Measurements from ENCODE around the gene CDC14B.

The CDC14B gene

DNA sequence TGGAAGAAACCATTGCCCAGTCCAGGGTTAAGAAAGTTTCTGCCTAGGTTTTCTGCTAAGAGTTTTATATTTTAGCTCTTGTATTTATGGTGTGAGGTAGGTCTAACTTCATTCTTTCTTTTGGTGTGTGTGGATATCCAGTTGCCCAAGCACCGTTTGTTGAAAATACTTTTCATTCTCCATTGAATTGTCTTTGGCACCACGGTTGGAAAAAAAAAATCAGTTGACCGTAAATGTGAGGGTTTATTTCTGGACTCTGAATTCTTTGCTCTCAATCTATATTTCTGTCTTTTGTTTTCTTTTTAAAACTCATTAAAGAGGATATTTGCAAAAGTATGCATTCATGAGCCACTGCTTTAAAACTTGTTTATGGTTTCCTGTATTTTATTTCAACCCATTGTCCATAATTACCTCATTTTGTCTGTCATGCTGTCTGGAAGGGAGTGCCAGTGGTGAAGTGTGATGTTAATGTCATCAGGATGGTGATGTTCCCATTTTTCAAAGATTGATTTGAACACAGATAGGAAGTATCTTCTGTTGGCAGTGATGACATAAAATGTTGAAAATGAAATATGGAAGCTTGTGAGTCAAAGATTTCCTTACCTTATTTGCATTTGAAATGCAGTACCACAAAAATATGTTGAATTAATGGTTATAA, 135.8 kb downstream of the CDC14B start:
- no peak for DNase-seq (ENCODE audit: extremely low spot score)
- ChIA-PET POLR2A (no interaction called here), CTCF (no interaction called here)
- TF ChIP-seq, protein P1, sequence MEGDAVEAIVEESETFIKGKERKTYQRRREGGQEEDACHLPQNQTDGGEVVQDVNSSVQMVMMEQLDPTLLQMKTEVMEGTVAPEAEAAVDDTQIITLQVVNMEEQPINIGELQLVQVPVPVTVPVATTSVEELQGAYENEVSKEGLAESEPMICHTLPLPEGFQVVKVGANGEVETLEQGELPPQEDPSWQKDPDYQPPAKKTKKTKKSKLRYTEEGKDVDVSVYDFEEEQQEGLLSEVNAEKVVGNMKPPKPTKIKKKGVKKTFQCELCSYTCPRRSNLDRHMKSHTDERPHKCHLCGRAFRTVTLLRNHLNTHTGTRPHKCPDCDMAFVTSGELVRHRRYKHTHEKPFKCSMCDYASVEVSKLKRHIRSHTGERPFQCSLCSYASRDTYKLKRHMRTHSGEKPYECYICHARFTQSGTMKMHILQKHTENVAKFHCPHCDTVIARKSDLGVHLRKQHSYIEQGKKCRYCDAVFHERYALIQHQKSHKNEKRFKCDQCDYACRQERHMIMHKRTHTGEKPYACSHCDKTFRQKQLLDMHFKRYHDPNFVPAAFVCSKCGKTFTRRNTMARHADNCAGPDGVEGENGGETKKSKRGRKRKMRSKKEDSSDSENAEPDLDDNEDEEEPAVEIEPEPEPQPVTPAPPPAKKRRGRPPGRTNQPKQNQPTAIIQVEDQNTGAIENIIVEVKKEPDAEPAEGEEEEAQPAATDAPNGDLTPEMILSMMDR (IDR thresholded peaks at IDR 0.05; ENCODE audit: control extremely low read depth, extremely low read depth, low read depth, missing control alignments), result no peak

DNA sequence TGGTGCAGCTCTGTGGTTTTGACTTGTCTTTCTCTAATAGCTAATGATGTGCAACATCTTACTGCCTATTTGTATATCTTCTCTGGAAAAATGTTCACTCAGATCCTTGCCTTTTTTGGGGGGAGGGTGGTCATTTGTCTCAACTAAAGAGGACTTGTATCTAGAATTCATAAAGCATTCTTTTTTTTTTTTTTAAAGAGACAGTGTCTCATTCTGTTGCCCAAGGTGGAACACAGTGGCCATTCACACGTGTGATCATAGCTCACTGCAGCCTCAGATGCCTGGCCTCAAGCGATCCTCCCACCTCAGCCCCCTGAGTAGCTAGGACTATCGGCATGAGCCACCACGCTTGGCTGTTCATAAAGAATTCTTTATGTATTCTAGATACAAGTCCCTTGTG, 136.4 kb downstream of the CDC14B start:
- ChIA-PET POLR2A (no interaction called here), CTCF (interaction anchor here (0.9 kb wide), 1 partner anchor 10 kb away, joined by 4 read pairs; no protein-coding TSS in a partner anchor)

DNA sequence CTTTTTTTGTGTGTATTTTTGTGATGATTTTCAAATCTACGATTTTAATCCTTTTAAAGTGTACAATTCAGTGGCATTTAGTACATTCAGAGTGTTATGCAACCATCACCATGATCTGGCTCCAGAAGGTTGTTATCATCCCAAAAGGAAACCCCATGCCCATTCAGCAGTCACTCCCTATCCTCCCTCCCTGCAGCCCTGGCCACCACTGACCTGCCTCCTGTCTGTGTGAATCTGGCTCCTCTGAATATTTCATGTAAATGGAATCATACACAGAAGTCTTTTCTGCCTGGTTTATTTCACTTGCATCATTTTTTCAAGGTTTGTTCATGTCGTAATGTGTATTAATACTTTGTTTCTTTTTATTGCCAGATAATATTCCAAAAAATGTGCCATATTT, 137.2 kb downstream of the CDC14B start:
- ChIA-PET CTCF (interaction anchor here (0.9 kb wide), 1 partner anchor 9 kb away, joined by 4 read pairs; no protein-coding TSS in a partner anchor), POLR2A (no interaction called here)
- TF ChIP-seq, protein P1 (IDR thresholded peaks at IDR 0.05; ENCODE audit: control extremely low read depth, extremely low read depth, low read depth, missing control alignments), result no peak

More for the DNA sequence above, 136.4 kb downstream of the CDC14B start:
- TF ChIP-seq, protein P1 (IDR thresholded peaks at IDR 0.05; ENCODE audit: control extremely low read depth, extremely low read depth, low read depth, missing control alignments), result no peak
- DNase-seq (ENCODE audit: extremely low spot score), result no peak

DNA sequence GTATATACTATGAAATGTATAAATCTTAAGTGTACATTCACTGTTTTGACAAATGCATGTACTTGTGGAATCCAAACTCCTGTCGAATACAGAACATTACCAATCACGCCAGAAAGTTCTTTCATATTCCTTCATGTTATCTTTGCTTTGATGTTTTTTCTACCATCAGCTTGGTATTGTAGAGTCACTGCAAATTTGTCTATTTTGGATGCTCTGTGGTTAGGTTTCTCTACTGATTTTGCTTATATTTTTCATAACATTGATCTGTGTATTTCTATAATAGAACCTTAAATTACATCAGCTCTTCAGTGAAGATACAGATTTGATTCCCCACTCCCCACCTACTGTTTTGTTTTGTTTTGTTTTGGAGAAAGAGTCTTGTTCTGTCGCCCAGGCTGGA, 138.9 kb downstream of the CDC14B start:
- DNase-seq (ENCODE audit: extremely low spot score), result no peak
- ChIA-PET CTCF (no interaction called here), POLR2A (no interaction called here)
- TF ChIP-seq, protein P1 (IDR thresholded peaks at IDR 0.05; ENCODE audit: control extremely low read depth, extremely low read depth, low read depth, missing control alignments), result no peak

More for the DNA sequence above, 137.2 kb downstream of the CDC14B start:
- DNase-seq (ENCODE audit: extremely low spot score), result no peak

DNA sequence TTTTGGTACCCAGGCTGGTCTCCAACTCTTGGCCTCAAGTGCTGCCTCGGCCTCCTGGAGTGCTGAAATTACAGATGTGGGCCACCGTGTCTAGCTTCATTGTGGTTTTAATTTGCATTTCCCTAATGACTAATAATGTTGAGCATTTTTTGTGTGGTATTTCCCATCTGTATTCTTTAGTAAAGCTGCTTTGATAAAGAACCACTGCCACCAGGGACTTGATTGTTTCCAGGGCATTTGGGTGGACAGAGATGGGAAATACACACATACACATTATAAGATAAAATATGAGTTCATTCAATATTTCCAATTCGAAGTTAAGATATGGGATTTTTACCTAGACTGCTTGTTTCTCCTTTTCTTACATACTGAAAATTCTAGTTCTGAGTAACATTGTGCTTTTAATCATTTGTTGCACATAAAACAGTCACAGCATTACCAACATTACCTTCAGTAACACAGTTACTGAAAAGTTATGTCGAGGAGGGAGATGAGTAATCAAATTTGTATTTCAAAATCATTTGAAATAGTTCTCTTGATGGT, 140.7 kb downstream of the CDC14B start:
- DNase-seq (ENCODE audit: extremely low spot score), result no peak
- ChIA-PET CTCF (interaction anchor here (1.2 kb wide), 1 partner anchor 9 kb away, joined by 3 read pairs; no protein-coding TSS in a partner anchor), POLR2A (no interaction called here)
- TF ChIP-seq, protein P1 (IDR thresholded peaks at IDR 0.05; ENCODE audit: control extremely low read depth, extremely low read depth, low read depth, missing control alignments), result no peak

DNA sequence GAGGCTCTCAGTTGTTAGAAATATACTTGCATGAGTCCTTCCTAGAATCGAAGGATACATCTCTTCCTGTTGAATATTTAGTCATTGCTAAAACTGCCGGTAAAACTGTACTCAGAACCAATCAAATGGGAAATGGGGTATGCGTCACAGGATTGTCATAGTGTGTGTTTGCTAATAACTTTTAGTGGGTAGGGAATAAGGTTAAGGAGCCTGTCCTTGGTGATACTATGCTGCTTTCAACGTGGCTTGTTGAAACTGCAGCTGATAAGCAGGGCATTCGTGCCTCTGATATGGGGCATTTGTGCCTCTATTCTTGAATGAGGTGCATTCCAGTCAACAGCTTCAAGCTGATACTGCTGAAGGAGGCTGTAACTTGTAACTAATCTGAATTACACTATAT, 143.1 kb downstream of the CDC14B start:
- ChIA-PET CTCF (interaction anchor here (1.7 to 1.9 kb wide), 2 partner anchors 27 to 150 kb away, joined by 3 to 8 read pairs; partner anchors contain the start of gene HABP4), POLR2A (no interaction called here)
- DNase-seq (ENCODE audit: extremely low spot score), result no peak
- TF ChIP-seq, protein P1 (IDR thresholded peaks at IDR 0.05; ENCODE audit: control extremely low read depth, extremely low read depth, low read depth, missing control alignments), result no peak
